ENCODE measurements around the gene BID.

The BID gene

DNA sequence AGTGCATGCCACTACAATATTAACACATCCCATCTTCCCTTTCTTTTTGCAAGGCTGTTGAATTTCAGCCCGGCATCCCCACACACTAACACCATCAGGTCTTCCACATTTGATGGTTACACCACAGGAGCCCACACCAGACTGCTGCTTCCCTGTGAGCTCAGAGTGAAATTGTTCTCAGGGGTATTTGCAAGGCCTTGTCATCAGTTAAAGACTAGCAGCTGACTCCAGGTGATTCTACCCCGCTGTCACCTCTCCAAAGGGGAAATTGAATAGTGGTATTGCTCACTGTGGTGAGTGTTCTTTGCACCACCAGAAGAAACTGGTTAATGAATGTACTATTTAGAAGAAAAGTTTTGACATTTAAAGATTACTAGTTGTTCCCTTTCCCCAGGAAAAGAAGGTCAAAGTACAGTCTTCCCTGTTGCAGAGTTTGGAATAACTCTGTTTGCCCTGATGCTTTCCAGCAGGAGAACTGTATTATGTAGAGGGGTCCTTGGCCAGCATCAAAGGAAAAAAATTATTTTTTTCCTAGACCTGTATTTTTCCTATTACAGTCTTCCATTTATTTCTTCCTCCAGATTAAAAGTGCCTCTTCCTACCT, 41.9 kb downstream of the BID start:
- DNase-seq = no peak

GRCh38 chr22:17729561-17729960, 44.7 kb downstream of the BID start:
- DNase-seq = no peak

DNA sequence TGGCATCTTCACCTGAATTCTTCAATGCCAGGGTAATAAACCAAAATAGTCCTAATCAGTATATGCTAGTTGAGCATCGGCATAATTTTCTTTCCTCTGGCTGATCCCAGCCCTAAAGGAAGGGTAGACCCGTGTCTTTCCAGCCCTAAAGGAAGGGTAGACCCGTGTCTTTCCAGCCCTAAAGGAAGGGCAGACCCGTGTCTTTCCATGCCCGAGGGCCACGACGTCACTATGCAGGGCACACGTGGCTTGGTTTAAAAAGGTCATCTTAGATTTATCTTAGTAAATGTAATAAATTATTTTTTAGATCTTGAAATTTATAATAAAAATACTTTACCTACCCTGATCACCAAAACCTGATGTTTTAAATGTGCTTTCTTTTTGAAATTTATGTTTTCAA, 45.5 kb downstream of the BID start:
- no peak for DNase-seq

GRCh38 chr22:17726928-17727897, 47.1 kb downstream of the BID start:
- no peak for DNase-seq

DNA sequence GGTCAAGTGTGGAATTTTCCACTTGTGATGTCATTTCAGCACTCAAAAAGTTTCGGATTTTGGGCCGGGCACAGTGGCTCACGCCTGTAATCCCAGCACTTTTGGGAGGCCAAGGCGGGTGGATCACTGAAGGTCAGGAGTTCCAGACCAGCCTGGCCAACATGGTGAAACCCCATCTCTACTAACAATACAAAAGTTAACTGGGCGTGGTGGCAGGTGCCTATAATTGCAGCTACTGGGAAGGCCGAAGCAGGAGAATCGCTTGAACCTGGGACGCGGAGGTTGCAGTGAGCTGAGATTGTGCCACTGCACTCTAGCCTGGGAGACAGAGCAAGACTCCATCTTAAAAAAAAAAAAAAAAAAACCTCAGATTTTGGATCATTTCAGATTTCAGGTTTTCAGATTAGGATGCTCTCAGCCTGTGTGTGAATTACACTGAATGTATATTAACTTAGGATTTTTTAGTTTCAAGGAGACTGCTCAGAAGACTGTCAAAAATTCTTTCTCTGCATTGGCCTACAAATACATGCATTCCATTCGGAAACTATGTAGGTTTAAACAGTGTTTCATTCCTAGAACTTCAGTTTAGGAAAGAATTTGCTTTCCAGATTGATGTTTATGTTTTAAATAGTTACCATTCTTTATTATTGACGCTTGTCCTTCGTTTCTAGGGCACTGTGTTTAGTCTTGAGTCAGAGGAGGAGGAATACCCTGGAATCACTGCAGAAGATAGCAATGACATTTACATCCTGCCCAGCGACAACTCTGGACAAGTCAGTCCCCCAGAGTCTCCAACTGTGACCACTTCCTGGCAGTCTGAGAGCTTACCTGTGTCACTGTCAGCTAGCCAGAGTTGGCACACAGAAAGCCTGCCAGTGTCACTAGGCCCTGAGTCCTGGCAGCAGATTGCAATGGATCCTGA, 48.0 kb downstream of the BID start:
- peak in 1 of 5 experiments; percentile 48 for DNase-seq

DNA sequence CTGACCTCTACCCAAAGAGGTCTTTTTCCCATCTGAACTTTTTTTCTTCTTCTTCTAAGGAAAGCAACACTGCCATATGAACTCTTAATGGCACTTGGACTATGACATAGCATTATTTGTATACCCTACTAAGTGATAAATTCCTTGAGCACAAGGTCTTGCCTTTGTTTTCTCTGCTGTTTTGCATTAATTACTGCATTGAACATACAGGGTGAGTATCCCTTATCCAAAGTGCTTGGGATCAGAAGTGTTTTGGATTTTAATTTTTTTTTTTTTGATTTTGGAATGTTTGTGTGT, 48.8 kb downstream of the BID start:
- DNase-seq = no peak

DNA sequence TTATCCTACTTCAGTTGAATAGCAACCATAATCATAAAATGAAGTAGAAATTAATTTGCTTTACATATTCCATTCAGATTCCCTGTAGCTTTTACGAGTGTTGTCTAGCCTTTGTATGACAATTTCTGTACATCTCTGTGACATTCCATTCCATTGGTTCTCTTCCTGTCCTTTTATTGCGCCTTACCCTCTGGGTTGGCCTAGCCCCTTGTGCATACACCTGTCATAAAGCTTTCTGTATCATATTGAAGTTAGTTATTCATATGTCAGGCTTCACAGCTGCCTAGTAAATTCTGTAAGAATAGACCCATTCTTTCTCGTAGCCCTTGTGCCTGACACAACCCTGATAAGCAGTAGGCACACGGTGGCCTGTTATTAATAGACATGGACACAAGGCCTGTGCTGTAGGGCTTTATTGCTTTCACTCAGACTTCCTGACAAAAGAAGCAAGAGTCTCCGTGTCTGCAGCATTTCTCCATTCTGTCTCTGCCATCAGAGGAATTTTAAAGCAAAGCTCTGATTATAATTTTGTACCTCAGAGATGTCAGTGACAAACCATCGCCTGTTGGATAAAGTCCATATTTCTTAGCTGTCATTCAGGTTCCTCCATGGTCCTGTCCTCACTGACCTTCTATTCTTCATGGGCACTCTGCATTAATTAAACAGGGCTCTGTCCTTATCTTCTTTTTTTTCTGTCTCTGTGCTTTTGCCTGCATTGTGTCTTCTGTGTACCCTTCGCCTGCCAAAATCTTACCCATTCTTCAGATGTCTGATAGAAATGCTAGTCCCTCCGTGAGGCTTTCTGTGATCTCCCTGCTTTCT, 49.4 kb downstream of the BID start:
- DNase-seq = no peak

DNA sequence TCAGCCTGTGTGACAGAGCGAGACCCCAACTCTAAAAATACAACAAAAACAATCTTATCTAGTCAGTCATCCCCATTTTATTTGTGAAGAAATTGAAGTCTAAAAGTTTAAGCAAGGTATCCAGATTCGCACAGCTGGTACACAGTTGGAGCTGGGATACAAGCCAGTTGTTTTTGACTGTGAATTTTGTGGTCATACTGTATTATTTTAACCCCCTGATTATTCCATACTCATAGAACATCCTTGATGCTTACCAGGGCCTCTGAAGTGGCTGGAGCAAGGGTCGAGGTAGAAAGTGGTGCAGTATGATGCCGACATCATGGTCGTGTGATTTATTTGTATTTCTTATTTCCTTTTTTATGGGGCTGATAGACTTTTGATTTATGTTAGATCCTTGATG, 50.0 kb downstream of the BID start:
- no peak for DNase-seq

DNA sequence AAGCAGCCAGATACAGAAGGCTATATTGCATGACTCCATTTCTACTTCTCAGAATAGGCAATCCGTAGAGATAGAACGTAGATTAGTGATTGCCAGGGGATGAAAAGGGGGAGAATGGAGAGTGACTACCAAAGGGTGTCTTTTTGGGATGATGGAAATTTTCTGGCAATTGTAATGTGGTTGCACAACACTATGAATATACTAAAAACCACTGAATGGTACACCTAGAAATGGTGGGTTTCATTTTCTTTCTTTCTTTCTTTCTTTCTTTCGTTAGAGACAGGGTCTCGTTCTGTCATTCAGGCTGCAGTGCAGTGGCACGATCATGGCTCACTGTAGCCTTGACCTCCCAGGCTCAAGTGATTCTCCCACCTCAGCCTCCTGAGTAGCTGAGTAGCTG, 54.4 kb downstream of the BID start:
- no peak for DNase-seq

DNA sequence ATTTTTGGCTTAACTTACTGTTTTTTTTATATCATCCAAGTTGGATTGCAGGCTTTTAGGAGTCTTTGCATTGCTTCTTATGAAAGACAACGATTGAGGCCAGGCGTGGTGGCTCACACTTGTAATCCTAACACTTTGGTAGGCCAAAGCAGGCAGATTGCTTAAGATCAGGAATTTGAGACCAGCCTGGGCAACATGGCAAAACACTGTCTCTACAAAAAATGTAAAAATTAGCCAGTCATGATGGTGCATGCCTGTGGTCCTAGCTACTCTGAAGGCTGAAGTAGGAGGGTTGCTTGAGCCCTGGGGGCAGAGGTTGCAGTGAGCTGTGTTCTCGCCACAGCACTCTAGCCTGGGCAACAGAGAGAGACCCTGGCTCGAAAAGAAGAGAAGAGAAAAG, 56.6 kb downstream of the BID start:
- no peak for DNase-seq

- no peak for DNase-seq
Observed at GRCh38 chr22:17716529-17716928, 57.7 kb downstream of the BID start.

DNA sequence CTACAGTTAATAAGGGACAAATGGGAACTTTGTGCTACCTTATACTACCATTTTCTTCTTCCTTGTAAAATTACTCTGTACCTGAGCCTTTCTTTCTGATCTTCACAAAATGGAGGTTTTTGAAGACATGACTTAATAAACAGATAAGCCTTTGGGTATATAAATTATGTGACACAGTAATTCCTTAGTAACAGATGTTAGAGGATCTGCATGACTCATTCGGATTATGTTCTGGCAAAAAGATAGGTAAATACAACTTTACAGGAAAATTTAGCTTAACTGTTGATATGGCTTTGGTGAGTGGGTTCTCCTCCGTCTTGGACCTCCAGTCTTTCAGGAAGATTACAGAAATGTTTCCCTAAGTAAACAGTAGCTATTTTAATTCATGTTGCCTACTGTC, 61.8 kb downstream of the BID start:
- no peak for DNase-seq

DNA sequence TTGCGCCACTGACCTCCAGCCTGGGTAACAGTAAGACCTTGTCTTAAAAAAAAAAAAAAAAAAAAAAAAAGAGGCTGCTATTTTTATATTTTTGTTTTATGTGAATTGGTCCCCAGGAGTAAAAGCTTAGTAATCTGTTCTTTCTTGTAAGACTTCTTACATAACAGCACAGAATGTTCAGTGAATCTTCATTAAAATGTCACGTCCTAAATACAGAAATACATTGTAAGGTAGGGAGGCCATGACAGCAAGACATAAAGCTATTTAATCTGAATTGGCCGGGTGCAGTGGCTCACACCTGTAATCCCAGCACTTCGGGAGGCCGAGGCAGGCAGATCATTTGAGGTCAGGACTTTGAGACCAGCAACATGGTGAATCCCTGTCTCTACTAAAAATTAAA, 64.2 kb downstream of the BID start:
- DNase-seq = no peak

DNA sequence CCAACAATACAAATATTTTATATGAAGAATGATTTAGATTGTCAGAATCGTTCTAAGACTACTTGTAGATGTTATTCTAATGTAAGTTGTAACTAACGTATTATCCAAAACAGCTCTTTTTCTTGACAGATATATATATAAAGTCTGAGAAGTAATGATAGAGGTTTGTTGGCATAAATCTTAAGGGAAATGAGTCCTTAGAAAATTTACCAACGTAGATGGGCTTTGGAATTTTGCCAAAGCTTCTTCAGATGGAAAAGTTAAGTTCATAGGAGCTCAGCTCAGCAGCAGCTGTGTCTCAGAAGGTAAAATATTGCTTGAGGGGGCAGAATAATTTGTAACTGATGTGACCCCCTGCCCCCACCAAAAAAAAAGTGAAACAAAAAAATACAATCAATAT, 66.7 kb downstream of the BID start:
- DNase-seq = no peak

- no peak for DNase-seq
Observed at GRCh38 chr22:17706947-17707346, 67.3 kb downstream of the BID start.

- peak in 3 of 5 experiments; percentile 4 to 68 (median 23) for DNase-seq
Observed at GRCh38 chr22:17705951-17706900, 68.0 kb downstream of the BID start.

DNA sequence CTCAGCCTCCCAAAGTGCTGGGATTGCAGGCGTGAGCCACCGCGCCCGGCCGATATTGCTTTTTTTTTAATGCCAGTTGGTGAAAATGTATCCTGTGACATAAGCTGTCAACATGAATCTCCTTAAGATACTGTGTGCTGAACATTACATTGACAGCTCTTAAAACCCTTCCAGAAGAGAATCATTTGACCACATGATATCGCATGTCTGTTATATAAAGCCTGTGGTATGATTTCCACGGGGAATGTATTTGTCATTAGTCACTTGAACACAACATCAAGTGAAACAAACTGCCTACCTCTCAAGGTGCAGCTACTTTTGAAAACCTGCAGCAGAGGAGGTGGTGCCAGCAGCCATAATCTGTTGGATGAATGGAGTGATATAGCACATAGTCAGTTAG, 68.7 kb downstream of the BID start:
- DNase-seq = no peak

- DNase-seq = no peak
Observed at GRCh38 chr22:17703811-17704210, 70.5 kb downstream of the BID start.

DNA sequence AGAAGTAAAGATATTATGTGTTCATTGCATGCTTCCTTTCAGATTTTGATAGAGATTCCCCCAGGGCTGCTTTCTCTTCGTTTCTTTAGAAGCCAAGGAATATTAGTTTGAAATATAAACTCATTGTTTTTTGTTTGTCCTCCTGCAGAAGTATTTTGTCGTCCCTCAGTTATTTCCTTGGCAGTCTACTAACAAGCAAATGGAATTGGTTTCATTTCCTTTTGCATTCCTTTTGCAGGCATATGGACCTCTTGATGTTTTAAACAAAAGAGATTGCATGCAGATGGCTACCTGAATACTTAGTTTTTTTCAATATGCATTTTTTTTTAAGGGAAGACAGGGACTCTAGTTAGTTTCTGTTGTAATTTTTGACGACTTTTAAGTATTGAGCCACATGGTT, 73.5 kb downstream of the BID start:
- DNase-seq = no peak

GRCh38 chr22:17699696-17700340, 74.5 kb downstream of the BID start:
- no peak for DNase-seq

- DNase-seq = no peak
Observed at GRCh38 chr22:17698948-17699347, 75.3 kb downstream of the BID start.

Measured in T-helper 2 cell (primary cell).